LNCaP clone FGC (cell line): ENCODE results near the gene CXCL17.
A peak's percentile ranks its signal among the peaks of the same experiment; 100 is the strongest.

Source experiments
- DNase-seq: peaks from one replicate; pipeline ENCODE4 v3.0.0-alpha.2; 2011; ENCODE audit warnings: low read depth
- H3K4me3 ChIP-seq: 2 replicates; pipeline ENCODE4 v1.5.1; 2011; ENCODE audit warnings: mild to moderate bottlenecking, low read depth, low read length, control low read depth
- CTCF ChIP-seq: IDR thresholded peaks from 2 replicates; pipeline ENCODE4 v1.5.1; 2012; ENCODE audit warnings: mild to moderate bottlenecking; ENCODE audit not compliant: control insufficient read depth, insufficient read depth; ENCODE audit errors: extremely low read depth

The CXCL17 gene

DNA sequence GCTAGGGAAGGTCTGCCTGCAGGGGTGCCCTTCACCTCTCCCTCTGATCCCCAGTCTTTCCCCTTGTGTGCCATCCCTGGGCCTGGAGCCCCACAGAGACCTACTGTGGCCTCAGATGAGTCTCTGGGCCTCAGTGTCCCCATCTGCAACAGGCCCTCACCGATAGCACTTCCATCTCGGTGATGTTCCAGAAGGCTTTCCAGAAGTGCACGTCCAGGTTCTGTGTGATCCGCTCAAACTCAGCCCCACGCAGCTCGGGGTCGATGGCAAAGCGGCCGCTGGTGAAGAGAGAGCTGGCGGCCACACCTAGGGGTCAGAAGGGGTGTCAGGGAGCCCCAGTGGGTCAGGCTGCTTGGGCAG is 35.0 kb downstream of the CXCL17 start:
- DNase-seq: no peak
- no peak overlapping the region for H3K4me3 ChIP-seq
- TF ChIP-seq CTCF: no peak

DNA sequence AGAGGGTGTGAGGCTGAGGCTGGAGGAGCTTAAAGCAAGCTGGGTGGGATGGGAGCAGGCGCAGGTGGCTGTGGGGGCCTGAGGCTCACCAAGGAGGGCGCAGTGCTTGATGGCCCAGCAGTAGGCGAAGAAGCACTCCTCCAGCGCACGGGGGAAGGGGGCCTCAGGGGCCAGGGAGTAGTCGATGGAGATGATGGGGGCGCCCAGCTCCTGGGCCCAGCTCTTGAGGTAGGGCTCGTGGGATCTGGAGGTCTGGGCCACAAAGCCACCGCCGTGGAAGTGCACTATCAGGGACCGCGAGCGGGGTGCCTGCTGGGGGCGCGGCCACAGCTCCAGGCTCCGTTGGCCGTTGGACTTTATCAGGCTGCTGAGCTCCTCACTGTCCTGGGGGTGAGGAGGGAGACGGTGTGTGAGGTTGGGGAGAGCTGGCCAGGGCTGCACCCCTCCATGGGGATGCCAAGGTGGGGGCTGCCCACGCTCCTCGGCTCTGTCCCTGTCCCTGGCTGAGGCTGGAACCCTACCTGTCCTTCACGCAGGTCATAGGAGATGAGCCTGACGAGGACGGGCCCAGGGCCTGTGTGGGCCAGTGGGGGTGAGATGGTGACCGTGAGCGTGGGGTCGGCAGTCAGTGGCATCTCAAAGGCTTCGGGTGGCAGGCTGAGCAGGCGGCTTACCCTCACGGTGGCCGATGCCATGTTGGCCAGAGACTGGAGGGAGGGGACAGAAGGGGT is 35.5 kb downstream of the CXCL17 start:
- DNase-seq: no peak
- TF ChIP-seq CTCF: no peak
- H3K4me3 ChIP-seq: no peak overlapping the region

DNA sequence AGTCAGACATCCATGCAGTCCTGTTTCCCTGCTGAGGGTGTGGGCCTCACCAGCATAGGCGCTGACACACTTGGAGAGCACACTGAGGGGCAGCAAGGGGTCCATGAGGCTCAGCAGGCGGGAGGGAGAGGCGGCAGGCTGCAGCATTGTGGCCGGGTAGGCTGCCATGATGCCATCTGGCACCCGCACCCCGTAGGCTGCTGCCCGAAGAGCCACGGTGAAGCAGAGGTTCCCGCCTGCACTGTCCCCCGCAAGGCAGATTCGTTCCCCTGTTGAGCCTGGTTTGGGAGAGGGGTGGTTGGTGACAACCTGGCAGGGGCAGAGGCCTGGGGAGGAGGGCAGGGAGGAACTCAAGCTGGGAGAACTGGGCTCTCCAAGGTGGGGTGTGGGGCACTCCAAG is 36.6 kb downstream of the CXCL17 start:
- no peak overlapping the region for H3K4me3 ChIP-seq
- DNase-seq: no peak
- no peak for TF ChIP-seq CTCF

GRCh38 chr19:42403586-42403985 is 39.2 kb downstream of the CXCL17 start:
- no peak for TF ChIP-seq CTCF
- no peak overlapping the region for H3K4me3 ChIP-seq
- DNase-seq: no peak

GRCh38 chr19:42402376-42403116 is 40.2 kb downstream of the CXCL17 start:
- TF ChIP-seq CTCF: no peak
- H3K4me3 ChIP-seq: peak overlapping the region; percentile 49
- no peak for DNase-seq

GRCh38 chr19:42401365-42402303 is 41.1 kb downstream of the CXCL17 start:
- DNase-seq: no peak
- H3K4me3 ChIP-seq: peak overlapping the region; percentile 49
- TF ChIP-seq CTCF: peak; percentile 61
